Measurements from ENCODE around the gene ACY1. TPM values are rescaled to one million over a fixed set of nuclear protein-coding genes. Genes with fewer than 3 reads are reported as not detected.

Gene ACY1
- polyA plus RNA-seq, 1 donor (not counting 4 experiments of a cell fraction or from before 2014, with no cell fraction given), result 71.8 TPM

DNA sequence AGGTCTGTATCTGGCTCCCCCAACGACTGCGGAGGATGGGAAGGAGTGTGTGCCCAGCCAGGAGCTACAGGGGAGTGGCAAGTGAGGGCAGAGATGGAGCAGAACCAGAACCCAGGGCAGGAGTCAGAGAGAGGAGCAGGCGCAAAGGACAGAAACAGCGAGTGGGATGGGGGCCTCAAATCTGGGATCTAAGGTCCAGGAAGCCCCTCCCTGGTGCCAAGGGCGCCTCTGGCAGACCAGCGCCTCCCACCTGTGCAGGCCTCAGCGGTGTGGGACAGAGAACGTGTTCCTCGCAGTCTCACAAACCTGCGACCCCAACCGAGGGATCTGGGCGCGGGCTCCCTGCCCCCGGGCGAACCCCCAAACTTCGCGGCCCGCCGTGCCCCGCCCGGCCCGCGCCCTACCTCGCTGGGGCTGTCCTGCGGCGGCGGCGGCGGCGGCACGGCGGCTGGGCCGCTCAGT, 16.4 kb upstream of the ACY1 start:
- Histone ChIP-seq H3K4me3 (ENCODE audit: control insufficient read depth in 2 of 3, extremely low read depth in 1 of 3, insufficient read depth in 2 of 3, low read depth in 1 of 3, low read length in 3 of 3) (peak overlapping the region; percentile 44 to 69 (median 67)), H3K27me3 (ENCODE audit: control insufficient read depth, extremely low read depth, insufficient read depth, low read length) (no peaks in the 10 kb centered on the region), H2AFZ (ENCODE audit: control insufficient read depth, low read length) (peak overlapping the region; percentile 62), H3K9ac (ENCODE audit: control insufficient read depth, extremely low read depth, insufficient read depth, low read length) (peak overlapping the region; percentile 65), H3K27ac (ENCODE audit: control insufficient read depth, insufficient read depth, low read length) (no peak overlapping the region), H3K9me1 (ENCODE audit: control insufficient read depth, extremely low read depth, insufficient read depth, low read length) (no peaks in the 10 kb centered on the region), H3K4me2 (ENCODE audit: control insufficient read depth, extremely low read depth, insufficient read depth, low read depth, low read length) (peak overlapping the region; percentile 89), H4K20me1 (ENCODE audit: control insufficient read depth, extremely low read depth, insufficient read depth, low read length) (no peaks in the 10 kb centered on the region), H3K9me3 (ENCODE audit: control insufficient read depth, low read depth, low read length) (no peaks in the 10 kb centered on the region), H3K4me1 (ENCODE audit: control insufficient read depth, extremely low read depth, insufficient read depth, low read length) (peaks cover 18% of the 10 kb centered on the region), H3K79me2 (ENCODE audit: control insufficient read depth, insufficient read depth, low read length) (no peaks in the 10 kb centered on the region), H3K36me3 (ENCODE audit: control insufficient read depth in 2 of 2, extremely low read depth in 1 of 2, insufficient read depth in 2 of 2, low read length in 2 of 2) (peaks cover 0 to 1% of the 10 kb centered on the region in 2 experiments)
- DNase-seq (ENCODE audit: low read depth, low spot score) (no peak), FAIRE-seq (no peak)
- dilution Hi-C loops (cut with MboI; ENCODE audit: extremely low pct_ligation_motif_present, low sequenced_read_pairs), result no loop called here
- TF ChIP-seq, protein P1, sequence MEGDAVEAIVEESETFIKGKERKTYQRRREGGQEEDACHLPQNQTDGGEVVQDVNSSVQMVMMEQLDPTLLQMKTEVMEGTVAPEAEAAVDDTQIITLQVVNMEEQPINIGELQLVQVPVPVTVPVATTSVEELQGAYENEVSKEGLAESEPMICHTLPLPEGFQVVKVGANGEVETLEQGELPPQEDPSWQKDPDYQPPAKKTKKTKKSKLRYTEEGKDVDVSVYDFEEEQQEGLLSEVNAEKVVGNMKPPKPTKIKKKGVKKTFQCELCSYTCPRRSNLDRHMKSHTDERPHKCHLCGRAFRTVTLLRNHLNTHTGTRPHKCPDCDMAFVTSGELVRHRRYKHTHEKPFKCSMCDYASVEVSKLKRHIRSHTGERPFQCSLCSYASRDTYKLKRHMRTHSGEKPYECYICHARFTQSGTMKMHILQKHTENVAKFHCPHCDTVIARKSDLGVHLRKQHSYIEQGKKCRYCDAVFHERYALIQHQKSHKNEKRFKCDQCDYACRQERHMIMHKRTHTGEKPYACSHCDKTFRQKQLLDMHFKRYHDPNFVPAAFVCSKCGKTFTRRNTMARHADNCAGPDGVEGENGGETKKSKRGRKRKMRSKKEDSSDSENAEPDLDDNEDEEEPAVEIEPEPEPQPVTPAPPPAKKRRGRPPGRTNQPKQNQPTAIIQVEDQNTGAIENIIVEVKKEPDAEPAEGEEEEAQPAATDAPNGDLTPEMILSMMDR (optimal IDR thresholded peaks at IDR 0.05 in 1 of 3, IDR thresholded peaks at IDR 0.05 in 1 of 3, conservative IDR thresholded peaks at IDR 0.05 in 1 of 3; ENCODE audit: extremely low read depth in 1 of 3, insufficient read depth in 2 of 3, low read length in 3 of 3), result no peak
- TF ChIP-seq EZH2 (IDR thresholded peaks at IDR 0.05; ENCODE audit: low read length), result no peak

DNA sequence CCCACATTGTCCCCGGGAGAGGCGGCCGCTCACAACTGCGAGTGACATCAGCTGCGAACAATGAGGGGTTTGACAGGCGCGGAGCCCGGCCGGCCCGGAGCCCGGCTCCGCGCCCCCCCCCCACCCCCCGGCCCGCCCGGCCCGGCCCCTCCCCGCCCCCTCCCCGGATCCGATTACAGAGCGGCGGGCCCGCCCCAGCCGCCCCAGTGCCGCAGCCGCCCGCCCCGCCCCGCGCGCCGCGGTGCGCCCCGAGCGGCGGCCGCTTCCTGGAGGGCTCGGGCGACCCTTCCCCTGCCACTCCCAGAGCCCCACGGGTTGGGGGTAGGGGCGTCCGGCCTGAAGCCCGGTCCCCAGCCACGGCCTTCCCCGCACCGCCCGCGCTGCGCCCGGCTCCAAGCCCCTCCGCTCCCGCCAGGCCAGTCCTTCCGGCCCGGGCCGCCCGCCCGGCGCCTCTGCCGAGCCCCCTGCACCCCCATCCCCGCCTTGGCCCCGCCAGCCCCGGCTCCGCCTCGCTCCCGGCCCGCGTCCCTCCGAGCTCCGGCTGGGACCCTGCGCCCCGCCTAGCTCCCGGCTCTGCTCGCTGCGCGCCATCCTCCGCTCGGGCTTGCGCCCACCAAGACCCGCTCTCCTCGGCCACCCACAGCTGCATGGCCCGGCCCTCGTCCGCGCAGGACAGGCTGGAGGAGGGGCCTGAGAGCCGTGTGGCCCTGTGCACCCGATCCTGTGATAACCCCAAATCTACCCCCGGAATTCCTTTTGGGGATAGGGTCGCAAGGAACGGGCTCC, 15.8 kb upstream of the ACY1 start, which contains the start of gene PCBP4:
PCBP4 (minus strand) TSS at position 71 of the 786 bp plus-strand sequence. CDS start 6,214 bp downstream, outside the sequence.
- Histone ChIP-seq H3K9me1 (ENCODE audit: control insufficient read depth, extremely low read depth, insufficient read depth, low read length) (no peaks in the 10 kb centered on the region), H3K4me3 (ENCODE audit: control insufficient read depth in 2 of 3, extremely low read depth in 1 of 3, insufficient read depth in 2 of 3, low read depth in 1 of 3, low read length in 3 of 3) (peak within 1 kb of the TSS; percentile 45 to 77 (median 69)), H3K4me2 (ENCODE audit: control insufficient read depth, extremely low read depth, insufficient read depth, low read depth, low read length) (peak within 1 kb of the TSS; percentile 95), H3K27ac (ENCODE audit: control insufficient read depth, insufficient read depth, low read length) (no peak within 1 kb of the TSS), H3K36me3 (ENCODE audit: control insufficient read depth in 2 of 2, extremely low read depth in 1 of 2, insufficient read depth in 2 of 2, low read length in 2 of 2) (peaks cover 0 to 1% of the 10 kb centered on the region in 2 experiments), H3K79me2 (ENCODE audit: control insufficient read depth, insufficient read depth, low read length) (no peaks in the 10 kb centered on the region), H4K20me1 (ENCODE audit: control insufficient read depth, extremely low read depth, insufficient read depth, low read length) (no peaks in the 10 kb centered on the region), H2AFZ (ENCODE audit: control insufficient read depth, low read length) (peak within 1 kb of the TSS; percentile 62), H3K9ac (ENCODE audit: control insufficient read depth, extremely low read depth, insufficient read depth, low read length) (peak within 1 kb of the TSS; percentile 65), H3K27me3 (ENCODE audit: control insufficient read depth, extremely low read depth, insufficient read depth, low read length) (no peaks in the 10 kb centered on the region), H3K4me1 (ENCODE audit: control insufficient read depth, extremely low read depth, insufficient read depth, low read length) (peaks cover 18% of the 10 kb centered on the region), H3K9me3 (ENCODE audit: control insufficient read depth, low read depth, low read length) (no peaks in the 10 kb centered on the region)
- FAIRE-seq, result no peak
- TF ChIP-seq, protein P1 (optimal IDR thresholded peaks at IDR 0.05 in 1 of 3, IDR thresholded peaks at IDR 0.05 in 1 of 3, conservative IDR thresholded peaks at IDR 0.05 in 1 of 3; ENCODE audit: extremely low read depth in 1 of 3, insufficient read depth in 2 of 3, low read length in 3 of 3), result no peak
- TF ChIP-seq EZH2 (IDR thresholded peaks at IDR 0.05; ENCODE audit: low read length), result no peak
- DNase-seq (ENCODE audit: low read depth, low spot score), result no peak
- dilution Hi-C loops (cut with MboI; ENCODE audit: extremely low pct_ligation_motif_present, low sequenced_read_pairs), result no loop called here
